Fibroblast of mammary gland (primary cell): ENCODE measurements around the gene PLXNB1.
A peak's percentile ranks its signal among the peaks of the same experiment; 100 is the strongest.

Experiments used
- DNase-seq: peaks from one replicate; pipeline ENCODE4 v3.0.0-alpha.2; 2010; ENCODE audit warnings: low read depth
- H3K4me3 ChIP-seq: 2 replicates; pipeline ENCODE4 v1.5.1; 2011; ENCODE audit warnings: low read depth, mild to moderate bottlenecking, low read length, moderate library complexity; ENCODE audit not compliant: control insufficient read depth
- TF ChIP-seq, protein P1 (sequence below): conservative IDR thresholded peaks from 2 replicates; pipeline ENCODE4 v1.5.1; 2011; ENCODE audit warnings: low read depth, low read length, inconsistent platforms; ENCODE audit not compliant: control insufficient read depth, insufficient read depth

The PLXNB1 gene

DNA sequence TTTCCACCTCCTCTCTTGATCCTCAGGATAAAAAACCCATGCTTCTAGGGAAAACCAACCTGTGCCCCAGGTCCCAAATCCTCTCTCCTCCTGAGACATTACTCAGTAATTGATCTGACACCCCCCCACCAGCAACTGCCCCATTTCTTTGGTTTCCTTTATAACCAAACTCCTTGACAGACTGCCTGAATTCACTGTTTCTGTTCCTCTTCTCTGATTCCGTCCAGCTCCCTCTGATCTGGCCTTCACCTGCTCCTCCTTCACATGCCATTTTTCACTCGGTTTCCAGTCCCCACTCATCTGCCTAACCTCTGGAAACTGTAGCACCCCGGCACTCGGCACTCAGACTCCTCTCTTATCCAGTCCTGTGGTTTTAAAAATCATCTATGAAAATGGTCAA lies 7.9 kb upstream of the PLXNB1 start:
- DNase-seq, result no peak
- TF ChIP-seq, protein P1, sequence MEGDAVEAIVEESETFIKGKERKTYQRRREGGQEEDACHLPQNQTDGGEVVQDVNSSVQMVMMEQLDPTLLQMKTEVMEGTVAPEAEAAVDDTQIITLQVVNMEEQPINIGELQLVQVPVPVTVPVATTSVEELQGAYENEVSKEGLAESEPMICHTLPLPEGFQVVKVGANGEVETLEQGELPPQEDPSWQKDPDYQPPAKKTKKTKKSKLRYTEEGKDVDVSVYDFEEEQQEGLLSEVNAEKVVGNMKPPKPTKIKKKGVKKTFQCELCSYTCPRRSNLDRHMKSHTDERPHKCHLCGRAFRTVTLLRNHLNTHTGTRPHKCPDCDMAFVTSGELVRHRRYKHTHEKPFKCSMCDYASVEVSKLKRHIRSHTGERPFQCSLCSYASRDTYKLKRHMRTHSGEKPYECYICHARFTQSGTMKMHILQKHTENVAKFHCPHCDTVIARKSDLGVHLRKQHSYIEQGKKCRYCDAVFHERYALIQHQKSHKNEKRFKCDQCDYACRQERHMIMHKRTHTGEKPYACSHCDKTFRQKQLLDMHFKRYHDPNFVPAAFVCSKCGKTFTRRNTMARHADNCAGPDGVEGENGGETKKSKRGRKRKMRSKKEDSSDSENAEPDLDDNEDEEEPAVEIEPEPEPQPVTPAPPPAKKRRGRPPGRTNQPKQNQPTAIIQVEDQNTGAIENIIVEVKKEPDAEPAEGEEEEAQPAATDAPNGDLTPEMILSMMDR, result no peak
- no peak overlapping the region for H3K4me3 ChIP-seq

DNA sequence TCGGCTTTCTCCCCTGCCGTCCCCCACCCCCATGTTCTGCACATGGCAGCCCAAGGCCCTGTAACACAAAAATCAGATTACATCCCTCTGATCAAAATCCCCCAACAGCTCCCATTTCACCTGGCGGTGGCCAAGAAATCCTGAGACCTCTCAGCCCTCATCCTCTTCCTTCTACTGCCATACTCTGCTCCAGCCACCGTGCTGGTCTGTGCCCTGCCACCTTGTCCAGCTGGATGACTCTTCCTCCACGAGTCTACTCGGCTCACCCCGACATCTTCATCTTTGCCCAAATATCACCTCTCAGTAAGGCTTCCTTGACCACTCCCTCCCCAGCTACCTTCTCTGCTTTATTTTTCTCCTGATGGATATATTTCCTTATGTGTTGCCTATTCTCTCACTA lies 7.0 kb upstream of the PLXNB1 start:
- TF ChIP-seq, protein P1, result no peak

DNA sequence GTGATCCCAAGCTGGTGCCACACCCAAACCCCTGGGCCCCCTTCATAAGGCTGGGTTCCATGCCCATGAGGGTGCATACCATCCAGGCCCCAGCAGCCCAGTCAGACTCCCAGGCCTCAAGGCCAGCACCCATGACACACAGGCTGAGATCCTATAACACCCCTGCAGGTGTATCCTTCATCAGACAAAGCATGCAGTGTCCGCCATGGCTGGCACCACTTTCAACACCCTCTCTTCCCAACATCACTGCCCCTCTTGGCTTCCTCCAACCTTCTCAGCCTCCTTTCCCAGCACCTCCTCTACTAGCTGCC lies 6.5 kb upstream of the PLXNB1 start:
- TF ChIP-seq, protein P1, result no peak
- no peak overlapping the region for H3K4me3 ChIP-seq
- no peak for DNase-seq

More for the DNA sequence above, 7.0 kb upstream of the PLXNB1 start:
- no peak overlapping the region for H3K4me3 ChIP-seq
- DNase-seq, result no peak

DNA sequence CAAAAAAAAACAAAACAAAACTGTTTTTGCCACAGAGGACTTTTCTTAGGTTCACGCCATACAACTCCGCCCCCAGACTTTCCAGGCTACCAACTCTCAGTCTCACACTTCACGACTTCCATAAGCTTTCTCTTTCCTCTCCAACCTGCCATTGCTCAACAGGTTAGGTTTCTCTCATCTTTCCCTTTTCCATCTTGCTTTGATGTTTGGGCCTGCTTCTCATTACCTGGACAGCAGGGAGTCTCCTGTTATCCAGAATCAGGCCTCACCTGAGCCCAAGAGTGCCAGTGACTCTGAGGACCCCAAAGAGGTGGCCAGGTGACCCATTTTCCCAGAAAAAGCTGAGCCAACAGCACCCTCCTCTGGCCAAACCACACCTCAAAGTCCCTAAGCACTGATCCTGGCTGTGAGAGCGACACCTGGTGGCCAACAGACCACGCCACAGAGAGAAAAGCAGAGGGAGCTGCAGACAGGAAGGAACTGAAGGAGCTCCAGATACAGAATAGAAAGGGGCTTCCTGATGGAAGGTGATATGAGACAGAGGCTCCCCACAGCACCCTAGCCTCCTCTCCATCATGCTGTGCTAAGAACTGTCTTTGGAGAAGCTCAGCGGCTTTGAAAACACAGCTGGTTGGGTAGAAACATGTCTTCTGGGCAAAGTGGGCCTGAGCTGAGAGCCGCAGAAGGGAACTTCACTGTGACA lies 6.0 kb upstream of the PLXNB1 start:
- TF ChIP-seq, protein P1, result peak; percentile 100
- no peak overlapping the region for H3K4me3 ChIP-seq
- peak; percentile 81 for DNase-seq

DNA sequence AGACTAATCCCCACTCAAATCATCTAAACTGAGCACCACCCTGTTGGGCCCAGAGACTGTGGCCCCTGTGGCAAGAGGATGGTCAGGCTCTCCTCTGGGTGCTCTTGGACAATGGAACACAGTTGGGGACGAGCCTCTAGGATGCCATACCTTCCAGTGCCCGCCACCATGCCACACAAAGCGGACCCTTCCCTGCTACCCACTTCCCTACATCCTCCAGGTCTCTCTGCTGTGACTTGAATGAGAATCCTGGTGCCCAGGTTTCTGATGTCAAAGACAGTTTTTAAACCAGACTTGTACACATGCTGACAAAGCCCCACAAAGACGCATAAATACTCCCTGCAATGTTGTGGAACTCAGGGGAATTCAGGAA lies 5.3 kb upstream of the PLXNB1 start:
- H3K4me3 ChIP-seq, result no peak overlapping the region
- no peak for DNase-seq
- TF ChIP-seq, protein P1, result no peak

DNA sequence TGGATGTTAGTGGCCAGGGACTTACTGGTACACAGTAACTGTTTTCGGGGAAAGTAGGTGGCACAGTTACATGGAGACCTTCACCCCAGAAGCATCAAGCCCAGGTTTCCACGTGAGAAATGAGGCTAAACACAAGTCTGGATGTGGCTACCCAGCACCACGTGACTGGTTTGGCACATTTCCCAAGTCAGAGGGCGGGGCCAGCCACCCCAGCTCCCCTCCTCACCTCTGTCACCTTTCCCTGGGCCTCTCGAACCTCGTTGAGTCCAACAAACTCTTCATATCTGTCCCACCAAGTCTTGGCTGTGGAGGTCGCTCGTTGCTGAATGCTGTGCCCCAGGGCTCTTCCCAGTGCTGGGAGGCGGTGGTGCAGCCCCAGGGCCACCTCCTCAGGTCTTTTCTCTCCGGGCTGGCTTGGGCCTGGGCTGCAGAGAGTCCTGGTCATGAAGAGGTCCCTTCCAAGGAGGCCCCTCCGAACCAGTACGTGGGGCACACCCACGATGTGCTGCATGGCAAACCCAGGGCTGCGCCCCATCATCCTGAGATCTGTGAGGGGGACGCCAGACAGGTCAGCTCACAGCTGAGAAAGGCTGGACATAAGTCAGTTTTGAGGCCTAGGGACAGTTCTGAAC lies 4.8 kb upstream of the PLXNB1 start:
- no peak for DNase-seq
- no peak overlapping the region for H3K4me3 ChIP-seq
- TF ChIP-seq, protein P1, result no peak
